Measurements from ENCODE around the gene PUS10.
A peak's percentile ranks its signal among the peaks of the same experiment; 100 is the strongest.

Gene PUS10

DNA sequence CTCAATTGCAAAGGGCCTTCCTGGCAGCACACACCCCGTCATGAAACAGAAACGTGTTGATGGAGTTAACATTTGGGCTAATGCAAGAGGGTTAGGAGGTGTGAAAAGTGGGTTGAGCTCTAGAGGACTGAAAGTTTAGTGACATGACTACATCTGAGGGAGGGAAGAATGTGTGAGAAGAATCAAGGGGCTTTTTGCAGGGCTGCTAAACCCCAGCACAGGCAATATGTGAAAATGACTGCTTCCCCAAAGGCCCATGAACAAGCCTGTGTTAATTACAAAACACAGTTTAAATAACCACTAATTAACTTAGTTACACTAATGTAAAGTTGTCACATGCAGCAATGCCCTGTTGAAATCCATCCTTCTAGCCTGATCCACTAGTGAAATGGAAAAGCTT lies 63.9 kb downstream of the PUS10 start:
- no peak for DNase-seq (ENCODE audit: low read depth)
- TF ChIP-seq, protein P1, sequence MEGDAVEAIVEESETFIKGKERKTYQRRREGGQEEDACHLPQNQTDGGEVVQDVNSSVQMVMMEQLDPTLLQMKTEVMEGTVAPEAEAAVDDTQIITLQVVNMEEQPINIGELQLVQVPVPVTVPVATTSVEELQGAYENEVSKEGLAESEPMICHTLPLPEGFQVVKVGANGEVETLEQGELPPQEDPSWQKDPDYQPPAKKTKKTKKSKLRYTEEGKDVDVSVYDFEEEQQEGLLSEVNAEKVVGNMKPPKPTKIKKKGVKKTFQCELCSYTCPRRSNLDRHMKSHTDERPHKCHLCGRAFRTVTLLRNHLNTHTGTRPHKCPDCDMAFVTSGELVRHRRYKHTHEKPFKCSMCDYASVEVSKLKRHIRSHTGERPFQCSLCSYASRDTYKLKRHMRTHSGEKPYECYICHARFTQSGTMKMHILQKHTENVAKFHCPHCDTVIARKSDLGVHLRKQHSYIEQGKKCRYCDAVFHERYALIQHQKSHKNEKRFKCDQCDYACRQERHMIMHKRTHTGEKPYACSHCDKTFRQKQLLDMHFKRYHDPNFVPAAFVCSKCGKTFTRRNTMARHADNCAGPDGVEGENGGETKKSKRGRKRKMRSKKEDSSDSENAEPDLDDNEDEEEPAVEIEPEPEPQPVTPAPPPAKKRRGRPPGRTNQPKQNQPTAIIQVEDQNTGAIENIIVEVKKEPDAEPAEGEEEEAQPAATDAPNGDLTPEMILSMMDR (IDR thresholded peaks at IDR 0.05; ENCODE audit: control insufficient read depth, extremely low read depth, insufficient read depth), result no peak
- no peak overlapping the region for H3K4me3 ChIP-seq (ENCODE audit: low read depth, low read length)

GRCh38 chr2:60948926-60949579 lies 69.0 kb downstream of the PUS10 start:
- H3K4me3 ChIP-seq (ENCODE audit: low read depth, low read length), result no peak overlapping the region
- TF ChIP-seq, protein P1 (IDR thresholded peaks at IDR 0.05; ENCODE audit: control insufficient read depth, extremely low read depth, insufficient read depth), result no peak
- DNase-seq (ENCODE audit: low read depth), result no peak

- H3K4me3 ChIP-seq (ENCODE audit: low read depth, low read length), result no peak overlapping the region
- TF ChIP-seq, protein P1 (IDR thresholded peaks at IDR 0.05; ENCODE audit: control insufficient read depth, extremely low read depth, insufficient read depth), result no peak
- DNase-seq (ENCODE audit: low read depth), result no peak
Measured at GRCh38 chr2:60948161-60948560, 69.9 kb downstream of the PUS10 start.

- TF ChIP-seq, protein P1 (IDR thresholded peaks at IDR 0.05; ENCODE audit: control insufficient read depth, extremely low read depth, insufficient read depth), result no peak
- DNase-seq (ENCODE audit: low read depth), result peak; percentile 13
Measured at GRCh38 chr2:60947056-60947455, 71.0 kb downstream of the PUS10 start.

GRCh38 chr2:60945341-60945740 lies 72.7 kb downstream of the PUS10 start:
- TF ChIP-seq, protein P1 (IDR thresholded peaks at IDR 0.05; ENCODE audit: control insufficient read depth, extremely low read depth, insufficient read depth), result no peak
- H3K4me3 ChIP-seq (ENCODE audit: low read depth, low read length), result no peak overlapping the region
- DNase-seq (ENCODE audit: low read depth), result no peak

More at GRCh38 chr2:60947056-60947455, 71.0 kb downstream of the PUS10 start:
- H3K4me3 ChIP-seq (ENCODE audit: low read depth, low read length), result no peak overlapping the region

- DNase-seq (ENCODE audit: low read depth), result no peak
- no peak overlapping the region for H3K4me3 ChIP-seq (ENCODE audit: low read depth, low read length)
- TF ChIP-seq, protein P1 (IDR thresholded peaks at IDR 0.05; ENCODE audit: control insufficient read depth, extremely low read depth, insufficient read depth), result no peak
Measured at GRCh38 chr2:60939622-60940021, 78.4 kb downstream of the PUS10 start.

- DNase-seq (ENCODE audit: low read depth), result no peak
- no peak overlapping the region for H3K4me3 ChIP-seq (ENCODE audit: low read depth, low read length)
- TF ChIP-seq, protein P1 (IDR thresholded peaks at IDR 0.05; ENCODE audit: control insufficient read depth, extremely low read depth, insufficient read depth), result no peak
Measured at GRCh38 chr2:60938301-60938700, 79.8 kb downstream of the PUS10 start.

All from LNCaP clone FGC (cell line).